GM12874 (cell line): Measurements from ENCODE around the gene FBXO40.

Experiments
- TF ChIP-seq, protein P1 (sequence below): IDR thresholded peaks from 2 replicates; pipeline ENCODE4 v1.5.1; 2011; ENCODE audit warnings: low read depth, mild to moderate bottlenecking, control low read depth, low read length, moderate library complexity; ENCODE audit not compliant: insufficient read depth

The FBXO40 gene

DNA sequence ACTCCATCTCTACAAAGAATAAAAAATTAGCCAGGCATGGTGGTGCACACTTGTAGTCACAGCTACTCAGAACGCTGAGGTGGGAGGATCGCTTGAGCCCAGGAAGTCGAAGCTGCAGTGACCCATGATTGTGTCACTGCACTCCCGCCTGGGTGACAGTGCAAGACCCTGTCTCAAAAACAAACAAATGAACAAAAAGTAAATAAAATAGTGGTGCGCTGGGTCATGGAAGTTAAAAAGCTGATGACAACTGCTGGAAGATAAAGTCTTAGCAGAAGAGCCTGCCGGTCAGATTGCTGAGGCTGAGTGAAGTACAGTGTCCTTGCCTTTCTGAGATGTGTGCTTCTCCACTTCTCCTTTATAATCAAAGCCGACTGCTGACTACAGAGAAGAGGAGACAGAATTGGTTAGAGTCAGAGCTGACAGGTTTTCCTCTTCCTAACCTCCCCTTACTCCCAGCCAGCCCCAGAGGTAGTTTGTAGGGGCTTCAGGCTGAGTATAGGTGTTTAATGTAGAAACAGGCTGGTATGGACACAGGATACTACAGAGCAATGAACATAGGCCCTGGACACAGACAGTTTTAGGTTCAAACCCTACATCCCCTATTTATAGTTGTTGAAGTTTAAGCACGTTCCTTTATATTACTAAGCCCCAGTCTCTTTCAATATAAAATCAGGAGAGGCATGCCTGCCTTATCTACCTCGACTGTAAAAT lies 49.6 kb downstream of the FBXO40 start:
- TF ChIP-seq, protein P1, sequence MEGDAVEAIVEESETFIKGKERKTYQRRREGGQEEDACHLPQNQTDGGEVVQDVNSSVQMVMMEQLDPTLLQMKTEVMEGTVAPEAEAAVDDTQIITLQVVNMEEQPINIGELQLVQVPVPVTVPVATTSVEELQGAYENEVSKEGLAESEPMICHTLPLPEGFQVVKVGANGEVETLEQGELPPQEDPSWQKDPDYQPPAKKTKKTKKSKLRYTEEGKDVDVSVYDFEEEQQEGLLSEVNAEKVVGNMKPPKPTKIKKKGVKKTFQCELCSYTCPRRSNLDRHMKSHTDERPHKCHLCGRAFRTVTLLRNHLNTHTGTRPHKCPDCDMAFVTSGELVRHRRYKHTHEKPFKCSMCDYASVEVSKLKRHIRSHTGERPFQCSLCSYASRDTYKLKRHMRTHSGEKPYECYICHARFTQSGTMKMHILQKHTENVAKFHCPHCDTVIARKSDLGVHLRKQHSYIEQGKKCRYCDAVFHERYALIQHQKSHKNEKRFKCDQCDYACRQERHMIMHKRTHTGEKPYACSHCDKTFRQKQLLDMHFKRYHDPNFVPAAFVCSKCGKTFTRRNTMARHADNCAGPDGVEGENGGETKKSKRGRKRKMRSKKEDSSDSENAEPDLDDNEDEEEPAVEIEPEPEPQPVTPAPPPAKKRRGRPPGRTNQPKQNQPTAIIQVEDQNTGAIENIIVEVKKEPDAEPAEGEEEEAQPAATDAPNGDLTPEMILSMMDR = no peak

- TF ChIP-seq, protein P1 = no peak
These were observed 51.9 kb downstream of the FBXO40 start for GRCh38 chr3:121645054-121645453.

DNA sequence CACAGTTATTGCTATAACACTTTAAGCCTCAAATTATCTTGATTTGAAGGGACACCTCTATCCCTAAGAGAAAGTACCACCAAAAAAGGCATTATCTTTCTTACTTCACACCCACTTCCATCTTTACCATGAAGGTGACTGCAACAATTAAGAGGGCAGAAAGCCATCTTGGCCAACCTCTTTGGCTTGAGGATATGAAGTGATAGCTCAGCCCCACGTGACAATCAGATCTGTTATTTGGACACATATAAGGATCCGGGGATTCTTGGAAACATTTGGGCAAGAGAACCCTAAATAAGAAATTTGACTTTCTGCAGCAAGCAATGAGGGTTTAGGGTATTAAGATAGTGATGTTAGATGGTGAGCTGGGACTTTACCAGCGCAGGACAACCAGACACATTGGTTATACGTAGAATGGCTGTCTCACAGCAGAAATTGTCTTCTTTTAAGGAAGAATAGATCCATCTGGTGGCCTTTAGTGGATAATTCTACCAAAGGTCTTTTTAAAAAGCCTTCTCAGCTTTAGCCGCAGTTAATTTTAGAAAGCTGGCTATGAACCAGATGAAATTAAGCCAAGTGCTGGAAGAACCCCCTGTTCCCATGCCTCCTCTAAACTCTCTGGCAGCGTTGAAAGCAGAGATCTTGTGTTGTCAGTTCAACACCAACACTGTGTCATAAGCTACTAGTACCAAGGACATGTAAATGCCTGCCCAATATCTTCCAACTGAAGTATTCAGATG lies 55.2 kb downstream of the FBXO40 start:
- TF ChIP-seq, protein P1 = no peak

DNA sequence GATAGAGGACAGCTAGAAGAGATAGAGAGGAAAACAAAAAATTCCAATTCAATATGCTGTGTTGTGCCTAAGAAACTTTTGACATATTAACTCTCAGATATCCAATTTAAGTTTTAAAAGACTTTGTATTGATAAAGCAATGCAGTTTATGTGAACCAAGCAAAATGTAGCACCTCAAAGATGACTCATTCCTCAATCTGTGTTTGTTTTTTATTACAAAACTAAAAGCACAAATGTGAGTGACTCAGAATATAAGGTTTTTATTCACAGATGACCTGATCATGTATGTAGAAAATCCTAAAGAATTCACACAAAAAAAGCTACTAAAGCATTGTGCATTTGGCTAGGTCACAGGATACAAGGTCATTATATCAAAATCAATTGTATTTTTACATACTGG lies 56.5 kb downstream of the FBXO40 start:
- TF ChIP-seq, protein P1 = no peak

GRCh38 chr3:121651684-121652083 lies 58.5 kb downstream of the FBXO40 start:
- TF ChIP-seq, protein P1 = no peak

GRCh38 chr3:121654493-121655385 lies 61.6 kb downstream of the FBXO40 start:
- TF ChIP-seq, protein P1 = no peak
